RWPE2 (cell line): ENCODE measurements around the gene VWF.

Source experiments
- ATAC-seq: fragments of 200-7000 bp; cut with Tn5 transposase; 3 replicates; pipeline ENCODE4 v1.9.1; 2021; ENCODE audit warnings: low read depth
- DNase-seq: peaks from one replicate; pipeline ENCODE4 v3.0.0-alpha.2; 2020; ENCODE audit warnings: low spot score
- H3K27ac ChIP-seq: fragments of 450-650 bp; 2 replicates; pipeline ENCODE4 v1.5.1; 2017; ENCODE audit warnings: mild to moderate bottlenecking; ENCODE audit not compliant: poor library complexity, severe bottlenecking
- H3K27me3 ChIP-seq: fragments of 250-450 bp; sonication (Bioruptor Pico); 2 replicates; pipeline ENCODE4 v1.5.1; 2021; ENCODE audit warnings: mild to moderate bottlenecking, moderate library complexity; ENCODE audit not compliant: insufficient read depth, poor library complexity, severe bottlenecking
- H3K36me3 ChIP-seq: fragments of 250-450 bp; sonication (Bioruptor Pico); 2 replicates; pipeline ENCODE4 v1.5.1; 2020; ENCODE audit warnings: low read depth, mild to moderate bottlenecking, moderate library complexity
- H3K4me1 ChIP-seq: fragments of 250-450 bp; sonication (Bioruptor Pico); 2 replicates; pipeline ENCODE4 v1.5.1; 2021; ENCODE audit warnings: mild to moderate bottlenecking, moderate library complexity; ENCODE audit not compliant: insufficient read depth, poor library complexity, severe bottlenecking
- H3K4me3 ChIP-seq: fragments of 250-450 bp; sonication (Bioruptor Pico); 2 replicates; pipeline ENCODE4 v1.5.1; 2021; ENCODE audit warnings: mild to moderate bottlenecking, moderate library complexity; ENCODE audit not compliant: severe bottlenecking
- H3K9me3 ChIP-seq: fragments of 250-450 bp; sonication (Bioruptor Pico); 2 replicates; pipeline ENCODE4 v1.5.1; 2021; ENCODE audit warnings: mild to moderate bottlenecking, moderate library complexity; ENCODE audit not compliant: severe bottlenecking
- CTCF ChIP-seq: fragments of 450-650 bp; IDR thresholded peaks from one replicate; pipeline ENCODE4 v1.5.1; 2017; ENCODE audit warnings: mild to moderate bottlenecking, moderate library complexity; ENCODE audit not compliant: poor library complexity, severe bottlenecking

Gene VWF

GRCh38 chr12:5904969-5905368 lies 219.5 kb downstream of the VWF start:
- Histone ChIP-seq H3K27ac (no peak overlapping the region), H3K36me3 (no peaks in the 10 kb centered on the region), H3K27me3 (peaks cover 4% of the 10 kb centered on the region), H3K4me3 (no peak overlapping the region), H3K9me3 (no peaks in the 10 kb centered on the region), H3K4me1 (no peaks in the 10 kb centered on the region)
- ATAC-seq (no peak), DNase-seq (no peak)
- no peak for TF ChIP-seq CTCF

GRCh38 chr12:5904441-5904840 lies 220.0 kb downstream of the VWF start:
- Histone ChIP-seq H3K36me3 (no peaks in the 10 kb centered on the region), H3K4me1 (no peaks in the 10 kb centered on the region), H3K27me3 (peaks cover 4% of the 10 kb centered on the region), H3K27ac (no peak overlapping the region), H3K4me3 (no peak overlapping the region), H3K9me3 (no peaks in the 10 kb centered on the region)
- no peak for TF ChIP-seq CTCF
- ATAC-seq: no peak
- DNase-seq: no peak

GRCh38 chr12:5902736-5903135 lies 221.7 kb downstream of the VWF start:
- no peak overlapping the region for H3K27ac ChIP-seq
- DNase-seq: no peak
- H3K4me3 ChIP-seq: no peak overlapping the region
- TF ChIP-seq CTCF: no peak
- H3K36me3 ChIP-seq: no peaks in the 10 kb centered on the region
- no peaks in the 10 kb centered on the region for H3K9me3 ChIP-seq
- H3K4me1 ChIP-seq: no peaks in the 10 kb centered on the region
- ATAC-seq: no peak
- peaks cover 4% of the 10 kb centered on the region for H3K27me3 ChIP-seq

GRCh38 chr12:5901416-5901815 lies 223.1 kb downstream of the VWF start:
- H3K4me3 ChIP-seq: no peak overlapping the region

More at GRCh38 chr12:5901416-5901815, 223.1 kb downstream of the VWF start:
- Histone ChIP-seq H3K27ac (no peak overlapping the region), H3K4me1 (no peaks in the 10 kb centered on the region), H3K9me3 (no peaks in the 10 kb centered on the region), H3K27me3 (peaks cover 2% of the 10 kb centered on the region), H3K36me3 (no peaks in the 10 kb centered on the region)
- no peak for TF ChIP-seq CTCF
- no peak for ATAC-seq
- DNase-seq: no peak
